NT2/D1 (cell line): ENCODE results near the gene MYO5B.

Experiments used
- SUZ12 ChIP-seq: IDR thresholded peaks from 2 replicates; pipeline ENCODE4 v1.6.1; 2011; ENCODE audit not compliant: insufficient read length, insufficient read depth; ENCODE audit errors: extremely low read depth
- YY1 ChIP-seq: IDR thresholded peaks from 2 replicates; pipeline ENCODE4 v1.6.1; 2011; ENCODE audit not compliant: insufficient read length, insufficient read depth

DNA sequence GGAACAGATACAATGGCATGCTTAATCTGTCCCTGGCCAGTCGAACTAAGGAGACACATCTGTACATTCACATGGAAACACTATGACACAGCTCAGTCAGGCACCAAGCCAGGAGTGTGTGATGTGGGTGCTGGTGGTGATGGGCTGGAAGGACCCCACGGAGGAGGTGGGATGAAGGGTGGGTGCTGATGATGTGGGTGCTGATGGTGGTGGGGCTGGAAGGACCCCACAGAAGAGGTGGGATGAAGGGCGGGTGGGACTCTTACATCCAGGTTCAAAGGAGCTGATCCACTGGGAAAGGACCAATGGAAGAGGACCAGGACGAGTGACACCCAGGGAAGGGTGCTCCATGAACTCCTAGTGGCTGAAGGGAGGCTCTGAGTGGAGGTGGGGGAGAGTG, 346.8 kb downstream of the MYO5B start:
- TF ChIP-seq YY1 (no peak), SUZ12 (no peak)
